GOT3 (cell line): ENCODE results near the gene TMIGD3.

Source experiments
- DNase-seq: peaks from one replicate; lab custom pipeline; 2025; ENCODE audit warnings: mixed read lengths; lab: John Stamatoyannopoulos, UW

Gene TMIGD3

GRCh38 chr1:111507411-111508201 lies 4.2 kb upstream of the TMIGD3 start:
- DNase-seq, result no peak

- DNase-seq, result no peak
Observed at GRCh38 chr1:111506561-111506960, 3.1 kb upstream of the TMIGD3 start.

GRCh38 chr1:111505641-111506119 lies 2.2 kb upstream of the TMIGD3 start:
- no peak for DNase-seq

GRCh38 chr1:111504097-111504496 lies 664 bp upstream of the TMIGD3 start:
- DNase-seq, result no peak

- DNase-seq, result no peak
Observed at GRCh38 chr1:111501645-111502044, 1.8 kb downstream of the TMIGD3 start.

- DNase-seq, result no peak
Observed at GRCh38 chr1:111499026-111499785, 4.2 kb downstream of the TMIGD3 start.

GRCh38 chr1:111497592-111497991 lies 5.8 kb downstream of the TMIGD3 start:
- no peak for DNase-seq

- no peak for DNase-seq
Observed at GRCh38 chr1:111496398-111496797, 7.0 kb downstream of the TMIGD3 start.

- DNase-seq, result no peak
Observed at GRCh38 chr1:111491070-111491469, 12.4 kb downstream of the TMIGD3 start.

- no peak for DNase-seq
Observed at GRCh38 chr1:111490220-111490619, 13.2 kb downstream of the TMIGD3 start.

GRCh38 chr1:111489604-111490003 lies 13.8 kb downstream of the TMIGD3 start:
- no peak for DNase-seq

GRCh38 chr1:111488669-111489068 lies 14.8 kb downstream of the TMIGD3 start:
- no peak for DNase-seq

- no peak for DNase-seq
Observed at GRCh38 chr1:111487133-111487532, 16.3 kb downstream of the TMIGD3 start.

- no peak for DNase-seq
Observed at GRCh38 chr1:111486431-111486830, 17.0 kb downstream of the TMIGD3 start.

- DNase-seq, result no peak
Observed at GRCh38 chr1:111484391-111485026, 18.9 kb downstream of the TMIGD3 start.

GRCh38 chr1:111483876-111484275 lies 19.6 kb downstream of the TMIGD3 start:
- no peak for DNase-seq

- no peak for DNase-seq
Observed at GRCh38 chr1:111483166-111483565, 20.3 kb downstream of the TMIGD3 start.

- peak; percentile 3 for DNase-seq
Observed at GRCh38 chr1:111481387-111482221, 21.8 kb downstream of the TMIGD3 start.

- no peak for DNase-seq
Observed at GRCh38 chr1:111480674-111481073, 22.8 kb downstream of the TMIGD3 start.

- no peak for DNase-seq
Observed at GRCh38 chr1:111476761-111477309, 26.6 kb downstream of the TMIGD3 start.

GRCh38 chr1:111476214-111476613 lies 27.2 kb downstream of the TMIGD3 start:
- no peak for DNase-seq
